H1 (cell line): ENCODE data around the gene ADCK1. TPM values are rescaled to one million over a fixed set of nuclear protein-coding genes. Genes with fewer than 3 reads are reported as not detected.

ENCODE experiments used
- CTCF ChIA-PET: fragments of 300-600 bp; sonication (Branson Sonifier 250); formaldehyde crosslinking; loops from one replicate; lab custom pipeline; 2021; ENCODE audit not compliant: partially characterized antibody; lab: Charles Lee
- POLR2A ChIA-PET: fragments of 300-600 bp; sonication (Branson Sonifier 250); formaldehyde crosslinking; loops from one replicate; lab custom pipeline; 2021; ENCODE audit warnings: inconsistent platforms; ENCODE audit not compliant: partially characterized antibody; lab: Charles Lee
- DNase-seq, 2 experiments: peaks; one replicate each; pipeline versions ENCODE4 v3.0.0 to v3.0.0-alpha.2; 2010 to 2022; ENCODE audit warnings: low spot score in 2 of 2, low read depth in 1 of 2, mixed read lengths in 1 of 2
- FAIRE-seq: peaks from 2 replicates; lab custom pipeline; 2011; peaks lifted over from hg19 to GRCh38; lab: Jason Lieb, UNC
- H2AFZ ChIP-seq: 2 replicates; pipeline ENCODE4 v1.8.1; 2012; ENCODE audit warnings: low read length, inconsistent platforms
- H2AK5ac ChIP-seq: 2 replicates; pipeline ENCODE4 v1.6.1; 2013; ENCODE audit warnings: low read depth, low read length
- H2BK120ac ChIP-seq: replicated peaks from 2 replicates; pipeline ENCODE3; 2013; ENCODE audit warnings: low read depth, low read length, inconsistent platforms
- H2BK12ac ChIP-seq: 2 replicates; pipeline ENCODE4 v1.6.1; 2013; ENCODE audit warnings: low read depth, low read length
- H2BK15ac ChIP-seq: 2 replicates; pipeline ENCODE4 v1.6.1; 2013; ENCODE audit warnings: low read length
- H2BK20ac ChIP-seq: 2 replicates; pipeline ENCODE4 v1.6.1; 2013; ENCODE audit warnings: low read length
- H2BK5ac ChIP-seq: 2 replicates; pipeline ENCODE4 v1.6.1; 2013; ENCODE audit warnings: low read depth, low read length
- H3K14ac ChIP-seq: 2 replicates; pipeline ENCODE4 v1.6.1; 2013; ENCODE audit warnings: inconsistent platforms; ENCODE audit not compliant: insufficient read length
- H3K18ac ChIP-seq: 2 replicates; pipeline ENCODE4 v1.6.1; 2013; ENCODE audit warnings: low read length; ENCODE audit errors: extremely low read depth
- H3K23ac ChIP-seq: 2 replicates; pipeline ENCODE4 v1.6.1; 2013; ENCODE audit warnings: inconsistent platforms; ENCODE audit not compliant: insufficient read length
- H3K23me2 ChIP-seq: 2 replicates; pipeline ENCODE4 v1.6.1; 2013; ENCODE audit warnings: low read depth, low read length
- H3K27ac ChIP-seq: 2 replicates; pipeline ENCODE4 v1.6.1; 2011; ENCODE audit warnings: low read depth, low read length, inconsistent platforms
- H3K27me3 ChIP-seq, 4 experiments: replicated peaks in 1 of 4; 1 replicate in 1 of 4; 2 replicates in 3 of 4; pipeline versions ENCODE4 v1.6.1 to v1.8.1; 2011 to 2013; ENCODE audit warnings: low read length in 3 of 4, mild to moderate bottlenecking in 3 of 4, inconsistent platforms in 2 of 4, mixed read lengths in 2 of 4, moderate library complexity in 1 of 4; ENCODE audit not compliant: control insufficient read depth in 3 of 4, insufficient read depth in 3 of 4; ENCODE audit errors: extremely low read depth in 1 of 4
- H3K36me3 ChIP-seq, 4 experiments: 2 replicates each; pipeline versions ENCODE4 v1.6.1 to v1.8.1; 2011 to 2013; ENCODE audit warnings: mild to moderate bottlenecking in 4 of 4, low read length in 3 of 4, moderate library complexity in 2 of 4, control low read depth in 1 of 4, inconsistent platforms in 1 of 4; ENCODE audit not compliant: insufficient read depth in 4 of 4, control insufficient read depth in 2 of 4
- H3K4ac ChIP-seq: replicated peaks from 2 replicates; pipeline ENCODE3; 2013; ENCODE audit warnings: low read length, low read depth, mixed read lengths, inconsistent platforms; ENCODE audit not compliant: insufficient read length
- H3K4me1 ChIP-seq, 4 experiments: replicated peaks in 1 of 4; 1 replicate in 1 of 4; 2 replicates in 3 of 4; pipeline versions ENCODE4 v1.6.1 to v1.8.1; 2011 to 2013; ENCODE audit warnings: low read length in 3 of 4, inconsistent platforms in 2 of 4, mixed read lengths in 1 of 4; ENCODE audit not compliant: insufficient read depth in 4 of 4, control insufficient read depth in 3 of 4
- H3K4me2 ChIP-seq, 2 experiments: 2 replicates each; pipeline versions ENCODE4 v1.6.1 to v1.8.1; 2011 to 2013; ENCODE audit warnings: low read depth in 2 of 2, low read length in 2 of 2, control low read depth in 1 of 2, inconsistent platforms in 1 of 2, mild to moderate bottlenecking in 1 of 2; ENCODE audit not compliant: insufficient read depth in 1 of 2
- H3K4me3 ChIP-seq, 4 experiments: fragments of 200-600, 300-600 bp in 1 of 4; sonication (generic), shearing (Covaris generic), sonication (Bioruptor Twin) in 1 of 4; 2 replicates each; pipeline versions ENCODE4 v1.5.1 to v1.8.1; 2011 to 2016; ENCODE audit warnings: low read length in 4 of 4, low read depth in 3 of 4, control low read depth in 2 of 4, inconsistent platforms in 2 of 4, mild to moderate bottlenecking in 2 of 4, mixed read lengths in 1 of 4, moderate library complexity in 1 of 4; ENCODE audit not compliant: insufficient read depth in 2 of 4; ENCODE audit errors: extremely low read depth in 1 of 4
- H3K56ac ChIP-seq: replicated peaks from 2 replicates; pipeline ENCODE3; 2013; ENCODE audit warnings: low read depth, mild to moderate bottlenecking, mixed read lengths, low read length, inconsistent platforms; ENCODE audit not compliant: insufficient read length
- H3K79me1 ChIP-seq: 2 replicates; pipeline ENCODE4 v1.6.1; 2013; ENCODE audit warnings: low read depth, low read length, control low read depth
- H3K79me2 ChIP-seq, 2 experiments: 2 replicates each; pipeline versions ENCODE4 v1.6.1 to v1.8.1; 2012 to 2013; ENCODE audit warnings: low read length in 2 of 2, mild to moderate bottlenecking in 2 of 2, inconsistent platforms in 1 of 2; ENCODE audit not compliant: insufficient read depth in 2 of 2, control insufficient read depth in 1 of 2
- H3K9ac ChIP-seq, 4 experiments: replicated peaks in 1 of 4; 1 replicate in 1 of 4; 2 replicates in 3 of 4; pipeline versions ENCODE4 v1.6.1 to v1.8.1; 2011 to 2013; ENCODE audit warnings: low read depth in 3 of 4, low read length in 3 of 4, control low read depth in 2 of 4, mild to moderate bottlenecking in 2 of 4, moderate library complexity in 2 of 4, inconsistent platforms in 1 of 4; ENCODE audit errors: extremely low read depth in 1 of 4
- H3K9me3 ChIP-seq, 2 experiments: 2 replicates each; pipeline versions ENCODE4 v1.6.1 to v1.8.1; 2012 to 2013; ENCODE audit warnings: mild to moderate bottlenecking in 2 of 2, moderate library complexity in 2 of 2, control low read depth in 1 of 2, inconsistent platforms in 1 of 2, low read depth in 1 of 2, low read length in 1 of 2, mixed read lengths in 1 of 2; ENCODE audit not compliant: insufficient read depth in 2 of 2
- H4K20me1 ChIP-seq, 2 experiments: replicated peaks in 1 of 2; 2 replicates each; pipeline versions ENCODE3 to v1.8.1; 2011 to 2013; ENCODE audit warnings: inconsistent platforms in 2 of 2, low read length in 2 of 2, mild to moderate bottlenecking in 1 of 2; ENCODE audit not compliant: insufficient read depth in 2 of 2, control insufficient read depth in 1 of 2
- H4K5ac ChIP-seq: 2 replicates; pipeline ENCODE4 v1.6.1; 2013; ENCODE audit warnings: low read length, low read depth, mixed read lengths, inconsistent platforms; ENCODE audit not compliant: insufficient read length
- H4K8ac ChIP-seq: 2 replicates; pipeline ENCODE4 v1.8.0; 2013; ENCODE audit warnings: mild to moderate bottlenecking, moderate library complexity, low read length, inconsistent platforms; ENCODE audit not compliant: insufficient read depth; ENCODE audit errors: extremely low read depth
- H4K91ac ChIP-seq: replicated peaks from 2 replicates; pipeline ENCODE3; 2013; ENCODE audit warnings: low read length, mixed read lengths, inconsistent platforms; ENCODE audit not compliant: insufficient read length
- BACH1 ChIP-seq: IDR thresholded peaks from 2 replicates; pipeline ENCODE4 v1.6.1; 2012; ENCODE audit warnings: low read length, improper control_type of control experiment
- BRCA1 ChIP-seq: IDR thresholded peaks from 2 replicates; pipeline ENCODE4 v1.6.1; 2012; ENCODE audit warnings: low read depth, low read length, improper control_type of control experiment
- CBX5 ChIP-seq: fragments of 300-800, 300-1000 bp; sonication (generic); IDR thresholded peaks from 2 replicates; pipeline ENCODE4 v1.7.1; 2016; ENCODE audit warnings: antibody characterized with exemption, low read length, low read depth
- CHD2 ChIP-seq: IDR thresholded peaks from 2 replicates; pipeline ENCODE4 v1.6.1; 2012; ENCODE audit warnings: low read length, improper control_type of control experiment
- KDM5A ChIP-seq: fragments of 200-600 bp; IDR thresholded peaks from 2 replicates; pipeline ENCODE4 v1.7.1; 2012; ENCODE audit warnings: mild to moderate bottlenecking, low read length, inconsistent platforms, mixed read lengths
- POLR2AphosphoS5 ChIP-seq: IDR thresholded peaks from 2 replicates; pipeline ENCODE4 v1.6.1; 2011; ENCODE audit warnings: low read depth, low read length
- SP2 ChIP-seq: IDR thresholded peaks from 2 replicates; pipeline ENCODE4 v1.6.1; 2012; ENCODE audit warnings: mild to moderate bottlenecking, low read length, inconsistent platforms
- TCF12 ChIP-seq: IDR thresholded peaks from 2 replicates; pipeline ENCODE4 v1.6.1; 2011; ENCODE audit warnings: low read depth, mild to moderate bottlenecking, low read length
- TEAD4 ChIP-seq: IDR thresholded peaks from 2 replicates; pipeline ENCODE4 v1.6.1; 2012; ENCODE audit warnings: low read depth, low read length, inconsistent platforms, mixed read lengths
- ZNF274 ChIP-seq: IDR thresholded peaks from 2 replicates; pipeline ENCODE4 v1.7.0; 2012; ENCODE audit warnings: low read length, borderline replicate concordance; ENCODE audit errors: extremely low read depth
- WGBS, 2 experiments: shearing (Covaris generic) in 1 of 2; methylation state at CpG; one replicate each; pipeline versions ENCODE4 v1.1.6 to v1.1.7; 2013 to 2015; ENCODE audit warnings: low lambda C conversion rate in 2 of 2, mixed read lengths in 2 of 2, inconsistent platforms in 1 of 2, low coverage in 1 of 2, missing lambda C conversion rate in 1 of 2; ENCODE audit not compliant: insufficient replicate concordance in 2 of 2, insufficient coverage in 1 of 2, insufficient read length in 1 of 2; ENCODE audit errors: extremely low coverage in 1 of 2, missing lambda C conversion rate in 1 of 2; 5-methylcytosine and 5-hydroxymethylcytosine counted together
- polyA plus RNA-seq, 7 experiments: library from polyadenylated mRNA; depleted of rRNA in 3 of 7; stranded (reverse) in 5 of 7; unstranded in 2 of 7; fragments of >200 nt in 5 of 7; fragments of 200-250 nt in 2 of 7; gene quantifications; 1 replicate in 5 of 7; 2 replicates in 1 of 7; 4 replicates in 1 of 7; pipeline versions ENCODE4 v1.2.1 to v1.2.3, GENCODE V29; 2011 to 2013; ENCODE audit warnings: missing spikeins in 2 of 7, mixed read lengths in 2 of 7
- total RNA-seq: library from RNA; stranded (reverse); fragmentation: NEBNext Ultra II Directional; extraction: Animal tissue kit (Norgen Biotek cat#: 25700); gene quantifications from 2 replicates; pipeline ENCODE4 v1.2.1, GENCODE V29; 2021
- TF ChIP-seq, protein P1 (sequence below), 3 experiments: IDR thresholded peaks; 1 replicate in 2 of 3; 2 replicates in 1 of 3; pipeline versions ENCODE4 v1.5.1 to v1.6.1; 2011; ENCODE audit warnings: low read length in 3 of 3, mild to moderate bottlenecking in 3 of 3, inconsistent platforms in 2 of 3, low read depth in 1 of 3, moderate library complexity in 1 of 3; ENCODE audit not compliant: insufficient read depth in 1 of 3; ENCODE audit errors: control extremely low read depth in 1 of 3
- TF ChIP-seq, protein P2 (sequence below): IDR thresholded peaks from 2 replicates; pipeline ENCODE4 v1.6.1; 2011; ENCODE audit warnings: low read length, improper control_type of control experiment

Gene ADCK1
- total and polyA plus RNA-seq, 2 of the 8 experiments (the other 6 are each of a cell fraction or from before 2014, with no cell fraction given) = 11.0 to 16.8 TPM

DNA sequence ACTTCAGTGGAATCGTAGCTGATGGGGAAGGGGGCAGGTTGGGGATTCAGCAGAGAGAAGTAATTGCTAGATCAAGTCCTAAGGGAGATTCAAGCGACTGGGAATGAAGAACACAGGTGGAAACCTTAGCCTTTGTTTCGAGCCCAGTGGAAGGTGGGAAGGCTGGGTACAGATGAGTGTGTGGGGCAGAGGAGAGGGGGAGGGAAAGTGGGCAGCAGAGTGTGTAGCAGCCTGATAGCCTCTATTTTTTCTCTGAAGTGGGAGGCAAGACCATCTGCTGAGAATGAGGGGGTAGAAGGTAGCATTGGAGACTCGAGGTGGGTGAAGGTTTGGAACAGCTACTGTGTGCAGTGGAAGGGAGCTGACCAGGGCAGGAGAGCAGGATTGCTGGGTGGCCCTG is 91.0 kb downstream of the ADCK1 start:
- 87% methylated on average over 4 of the region's 4 CpGs; no CpG with 5 or more reads in 1 of the 2 experiments for WGBS, 2 experiments
- Histone ChIP-seq H2BK12ac (no peak overlapping the region), H4K20me1 (no peaks in the 10 kb centered on the region), H3K9me3 (no peaks in the 10 kb centered on the region), H3K9ac (no peak overlapping the region), H2BK20ac (no peak overlapping the region), H4K91ac (no peak overlapping the region), H3K4me1 (no peaks in the 10 kb centered on the region), H2AK5ac (no peak overlapping the region), H3K79me2 (no peaks in the 10 kb centered on the region), H2BK15ac (no peak overlapping the region), H2AFZ (no peak overlapping the region), H4K8ac (no peak overlapping the region; the same call in 1 of the 2 replicates), H3K36me3 (peaks cover 0 to 2% (median 0%) of the 10 kb centered on the region in 4 experiments; a peak in 2 of 8 replicates), H3K4me3 (no peak overlapping the region), H2BK120ac (no peak overlapping the region), H3K23me2 (peaks cover 2% of the 10 kb centered on the region; the same call in 1 of the 2 replicates), H4K5ac (no peak overlapping the region), H3K27me3 (no peaks in the 10 kb centered on the region), H3K27ac (no peak overlapping the region), H2BK5ac (no peak overlapping the region), H3K23ac (no peak overlapping the region), H3K56ac (no peak overlapping the region), H3K18ac (no peak overlapping the region), H3K4ac (no peak overlapping the region), H3K14ac (no peak overlapping the region), H3K79me1 (no peaks in the 10 kb centered on the region), H3K4me2 (no peak overlapping the region)
- FAIRE-seq (no peak), DNase-seq (no peak)
- ChIA-PET POLR2A (no interaction called here), CTCF (interaction anchor here (1.1 to 2.6 kb wide), 2 partner anchors 28 to 273 kb away, joined by 3 to 11 read pairs; no protein-coding TSS in a partner anchor)
- TF ChIP-seq TCF12 (no peak), CBX5 (no peak), BACH1 (no peak), SP2 (no peak), TEAD4 (no peak), ZNF274 (no peak), KDM5A (no peak), CHD2 (no peak), BRCA1 (no peak), POLR2AphosphoS5 (no peak)
- TF ChIP-seq, protein P1, sequence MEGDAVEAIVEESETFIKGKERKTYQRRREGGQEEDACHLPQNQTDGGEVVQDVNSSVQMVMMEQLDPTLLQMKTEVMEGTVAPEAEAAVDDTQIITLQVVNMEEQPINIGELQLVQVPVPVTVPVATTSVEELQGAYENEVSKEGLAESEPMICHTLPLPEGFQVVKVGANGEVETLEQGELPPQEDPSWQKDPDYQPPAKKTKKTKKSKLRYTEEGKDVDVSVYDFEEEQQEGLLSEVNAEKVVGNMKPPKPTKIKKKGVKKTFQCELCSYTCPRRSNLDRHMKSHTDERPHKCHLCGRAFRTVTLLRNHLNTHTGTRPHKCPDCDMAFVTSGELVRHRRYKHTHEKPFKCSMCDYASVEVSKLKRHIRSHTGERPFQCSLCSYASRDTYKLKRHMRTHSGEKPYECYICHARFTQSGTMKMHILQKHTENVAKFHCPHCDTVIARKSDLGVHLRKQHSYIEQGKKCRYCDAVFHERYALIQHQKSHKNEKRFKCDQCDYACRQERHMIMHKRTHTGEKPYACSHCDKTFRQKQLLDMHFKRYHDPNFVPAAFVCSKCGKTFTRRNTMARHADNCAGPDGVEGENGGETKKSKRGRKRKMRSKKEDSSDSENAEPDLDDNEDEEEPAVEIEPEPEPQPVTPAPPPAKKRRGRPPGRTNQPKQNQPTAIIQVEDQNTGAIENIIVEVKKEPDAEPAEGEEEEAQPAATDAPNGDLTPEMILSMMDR (IDR thresholded peaks at IDR 0.05; ENCODE audit: control extremely low read depth in 1 of 3, insufficient read depth in 1 of 3, low read depth in 1 of 3, low read length in 3 of 3) = no peak
- TF ChIP-seq, protein P2, sequence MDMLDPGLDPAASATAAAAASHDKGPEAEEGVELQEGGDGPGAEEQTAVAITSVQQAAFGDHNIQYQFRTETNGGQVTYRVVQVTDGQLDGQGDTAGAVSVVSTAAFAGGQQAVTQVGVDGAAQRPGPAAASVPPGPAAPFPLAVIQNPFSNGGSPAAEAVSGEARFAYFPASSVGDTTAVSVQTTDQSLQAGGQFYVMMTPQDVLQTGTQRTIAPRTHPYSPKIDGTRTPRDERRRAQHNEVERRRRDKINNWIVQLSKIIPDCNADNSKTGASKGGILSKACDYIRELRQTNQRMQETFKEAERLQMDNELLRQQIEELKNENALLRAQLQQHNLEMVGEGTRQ = no peak
